Neural cell (in vitro differentiated cells): Measurements from ENCODE around the gene SPTSSA. TPM values are rescaled to one million over a fixed set of nuclear protein-coding genes. Genes with fewer than 3 reads are reported as not detected.

Experiments
- H2AFZ ChIP-seq: fragments of 200-600, 300-800 bp; sonication (generic), shearing (Covaris generic); 2 replicates; pipeline ENCODE4 v1.6.0; 2014; ENCODE audit warnings: low read depth, mild to moderate bottlenecking, antibody characterized with exemption, low read length, moderate library complexity
- H3F3A ChIP-seq: fragments of 200-600 bp; shearing (Covaris generic); 2 replicates; pipeline ENCODE4 v1.6.1; 2016; ENCODE audit warnings: mild to moderate bottlenecking, moderate library complexity, mixed read lengths, antibody characterized with exemption, low read length; ENCODE audit not compliant: insufficient read depth, poor library complexity, severe bottlenecking
- H3K27ac ChIP-seq: fragments of 200-600, 300-800 bp; sonication (generic), shearing (Covaris generic); 2 replicates; pipeline ENCODE4 v1.5.1; 2014; ENCODE audit warnings: mild to moderate bottlenecking, low read length, moderate library complexity
- H3K27me3 ChIP-seq: fragments of 300-800, 200-600 bp; sonication (generic), shearing (Covaris generic); 2 replicates; pipeline ENCODE4 v1.6.0; 2014; ENCODE audit warnings: mild to moderate bottlenecking, low read depth, low read length, moderate library complexity; ENCODE audit not compliant: insufficient read depth
- H3K36me3 ChIP-seq: fragments of 300-800, 200-600 bp; sonication (generic), shearing (Covaris generic); 2 replicates; pipeline ENCODE4 v1.5.1; 2014; ENCODE audit warnings: mild to moderate bottlenecking, antibody characterized with exemption, low read length, moderate library complexity; ENCODE audit not compliant: insufficient read depth
- H3K4me2 ChIP-seq: fragments of 300-800, 200-600 bp; sonication (generic), shearing (Covaris generic); 2 replicates; pipeline ENCODE4 v1.6.0; 2014; ENCODE audit warnings: mild to moderate bottlenecking, low read length
- H3K4me3 ChIP-seq: fragments of 300-800, 200-600 bp; sonication (generic), shearing (Covaris generic); 2 replicates; pipeline ENCODE4 v1.5.1; 2014; ENCODE audit warnings: mild to moderate bottlenecking, low read length, moderate library complexity
- H3K79me2 ChIP-seq: fragments of 200-600 bp; shearing (Covaris generic); replicated peaks from 2 replicates; pipeline ENCODE4 v1.6.0; 2014; ENCODE audit warnings: mild to moderate bottlenecking, low read length, moderate library complexity; ENCODE audit not compliant: insufficient read depth
- H3K9ac ChIP-seq: fragments of 300-800, 200-600 bp; sonication (generic), shearing (Covaris generic); 2 replicates; pipeline ENCODE4 v1.6.1; 2016; ENCODE audit warnings: mild to moderate bottlenecking, low read length, mixed read lengths
- H3K9me2 ChIP-seq: fragments of 200-600 bp; shearing (Covaris generic); 2 replicates; pipeline ENCODE4 v1.6.1; 2016; ENCODE audit warnings: mild to moderate bottlenecking, low read length, mixed read lengths; ENCODE audit not compliant: insufficient read depth
- H3K9me3 ChIP-seq: fragments of 200-600, 300-800 bp; sonication (generic), shearing (Covaris generic); 2 replicates; pipeline ENCODE4 v1.6.1; 2016; ENCODE audit warnings: mild to moderate bottlenecking, mixed run types, low read length, moderate library complexity, mixed read lengths
- H4K20me1 ChIP-seq: fragments of 200-600 bp; shearing (Covaris generic); 2 replicates; pipeline ENCODE4 v1.6.1; 2016; ENCODE audit warnings: mild to moderate bottlenecking, mixed run types; ENCODE audit not compliant: insufficient read depth
- EP300 ChIP-seq: fragments of 450-650 bp; conservative IDR thresholded peaks from 2 replicates; pipeline ENCODE4 v1.6.1; 2014; ENCODE audit warnings: antibody characterized with exemption, mild to moderate bottlenecking, moderate library complexity; ENCODE audit not compliant: poor library complexity, severe bottlenecking
- EZH2 ChIP-seq: fragments of 200-600, 300-800 bp; shearing (Covaris generic), sonication (generic); IDR thresholded peaks from 2 replicates; pipeline ENCODE4 v1.6.1; 2014; ENCODE audit warnings: antibody characterized with exemption, low read length, borderline replicate concordance, mild to moderate bottlenecking; ENCODE audit not compliant: insufficient read depth, poor library complexity, severe bottlenecking
- MXI1 ChIP-seq: fragments of 450-650 bp; conservative IDR thresholded peaks from 2 replicates; pipeline ENCODE4 v1.6.1; 2014; ENCODE audit warnings: antibody characterized with exemption, mild to moderate bottlenecking; ENCODE audit not compliant: poor library complexity, severe bottlenecking
- POLR2AphosphoS5 ChIP-seq: IDR thresholded peaks from 2 replicates; pipeline ENCODE4 v1.6.1; 2012
- RAD21 ChIP-seq: fragments of 450-650 bp; conservative IDR thresholded peaks from 2 replicates; pipeline ENCODE4 v1.6.1; 2014; ENCODE audit warnings: antibody characterized with exemption, mild to moderate bottlenecking, moderate library complexity
- SMC3 ChIP-seq: fragments of 450-650 bp; conservative IDR thresholded peaks from 2 replicates; pipeline ENCODE4 v1.6.1; 2014; ENCODE audit warnings: antibody characterized with exemption, mild to moderate bottlenecking, moderate library complexity; ENCODE audit not compliant: poor library complexity
- TAF1 ChIP-seq: IDR thresholded peaks from 2 replicates; pipeline ENCODE4 v1.6.1; 2012; ENCODE audit warnings: low read depth
- polyA plus RNA-seq: library from polyadenylated mRNA; depleted of rRNA; stranded (reverse); fragments of >200 nt; gene quantifications from 2 replicates; pipeline ENCODE4 v1.2.3, GENCODE V29; 2014
- TF ChIP-seq, protein P1 (sequence below): IDR thresholded peaks from 2 replicates; pipeline ENCODE4 v1.6.1; 2012; ENCODE audit warnings: borderline replicate concordance
- TF ChIP-seq, protein P2 (sequence below): fragments of 450-650 bp; IDR thresholded peaks from 2 replicates; pipeline ENCODE4 v1.5.1; 2014; ENCODE audit warnings: antibody characterized with exemption, mild to moderate bottlenecking, moderate library complexity; ENCODE audit not compliant: poor library complexity, severe bottlenecking

SPTSSA gene
- polyA plus RNA-seq, 1 donor from 2014 or later: 16.0 TPM

GRCh38 chr14:34475163-34475562 lies 13.1 kb upstream of the SPTSSA start:
- H4K20me1 ChIP-seq: no peaks in the 10 kb centered on the region
- H3F3A ChIP-seq: no peaks in the 10 kb centered on the region
- no peaks in the 10 kb centered on the region for H3K9me2 ChIP-seq
- H3K9me3 ChIP-seq: no peaks in the 10 kb centered on the region
- no peak overlapping the region for H2AFZ ChIP-seq
- H3K9ac ChIP-seq: no peak overlapping the region
- H3K79me2 ChIP-seq: no peaks in the 10 kb centered on the region
- no peaks in the 10 kb centered on the region for H3K36me3 ChIP-seq
- TF ChIP-seq SMC3: no peak
- TF ChIP-seq TAF1: no peak
- TF ChIP-seq, protein P1, sequence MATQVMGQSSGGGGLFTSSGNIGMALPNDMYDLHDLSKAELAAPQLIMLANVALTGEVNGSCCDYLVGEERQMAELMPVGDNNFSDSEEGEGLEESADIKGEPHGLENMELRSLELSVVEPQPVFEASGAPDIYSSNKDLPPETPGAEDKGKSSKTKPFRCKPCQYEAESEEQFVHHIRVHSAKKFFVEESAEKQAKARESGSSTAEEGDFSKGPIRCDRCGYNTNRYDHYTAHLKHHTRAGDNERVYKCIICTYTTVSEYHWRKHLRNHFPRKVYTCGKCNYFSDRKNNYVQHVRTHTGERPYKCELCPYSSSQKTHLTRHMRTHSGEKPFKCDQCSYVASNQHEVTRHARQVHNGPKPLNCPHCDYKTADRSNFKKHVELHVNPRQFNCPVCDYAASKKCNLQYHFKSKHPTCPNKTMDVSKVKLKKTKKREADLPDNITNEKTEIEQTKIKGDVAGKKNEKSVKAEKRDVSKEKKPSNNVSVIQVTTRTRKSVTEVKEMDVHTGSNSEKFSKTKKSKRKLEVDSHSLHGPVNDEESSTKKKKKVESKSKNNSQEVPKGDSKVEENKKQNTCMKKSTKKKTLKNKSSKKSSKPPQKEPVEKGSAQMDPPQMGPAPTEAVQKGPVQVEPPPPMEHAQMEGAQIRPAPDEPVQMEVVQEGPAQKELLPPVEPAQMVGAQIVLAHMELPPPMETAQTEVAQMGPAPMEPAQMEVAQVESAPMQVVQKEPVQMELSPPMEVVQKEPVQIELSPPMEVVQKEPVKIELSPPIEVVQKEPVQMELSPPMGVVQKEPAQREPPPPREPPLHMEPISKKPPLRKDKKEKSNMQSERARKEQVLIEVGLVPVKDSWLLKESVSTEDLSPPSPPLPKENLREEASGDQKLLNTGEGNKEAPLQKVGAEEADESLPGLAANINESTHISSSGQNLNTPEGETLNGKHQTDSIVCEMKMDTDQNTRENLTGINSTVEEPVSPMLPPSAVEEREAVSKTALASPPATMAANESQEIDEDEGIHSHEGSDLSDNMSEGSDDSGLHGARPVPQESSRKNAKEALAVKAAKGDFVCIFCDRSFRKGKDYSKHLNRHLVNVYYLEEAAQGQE: no peak
- no peak for TF ChIP-seq EP300
- TF ChIP-seq MXI1: no peak
- TF ChIP-seq, protein P2, sequence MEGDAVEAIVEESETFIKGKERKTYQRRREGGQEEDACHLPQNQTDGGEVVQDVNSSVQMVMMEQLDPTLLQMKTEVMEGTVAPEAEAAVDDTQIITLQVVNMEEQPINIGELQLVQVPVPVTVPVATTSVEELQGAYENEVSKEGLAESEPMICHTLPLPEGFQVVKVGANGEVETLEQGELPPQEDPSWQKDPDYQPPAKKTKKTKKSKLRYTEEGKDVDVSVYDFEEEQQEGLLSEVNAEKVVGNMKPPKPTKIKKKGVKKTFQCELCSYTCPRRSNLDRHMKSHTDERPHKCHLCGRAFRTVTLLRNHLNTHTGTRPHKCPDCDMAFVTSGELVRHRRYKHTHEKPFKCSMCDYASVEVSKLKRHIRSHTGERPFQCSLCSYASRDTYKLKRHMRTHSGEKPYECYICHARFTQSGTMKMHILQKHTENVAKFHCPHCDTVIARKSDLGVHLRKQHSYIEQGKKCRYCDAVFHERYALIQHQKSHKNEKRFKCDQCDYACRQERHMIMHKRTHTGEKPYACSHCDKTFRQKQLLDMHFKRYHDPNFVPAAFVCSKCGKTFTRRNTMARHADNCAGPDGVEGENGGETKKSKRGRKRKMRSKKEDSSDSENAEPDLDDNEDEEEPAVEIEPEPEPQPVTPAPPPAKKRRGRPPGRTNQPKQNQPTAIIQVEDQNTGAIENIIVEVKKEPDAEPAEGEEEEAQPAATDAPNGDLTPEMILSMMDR: no peak
- TF ChIP-seq RAD21: no peak
- TF ChIP-seq EZH2: no peak
- TF ChIP-seq POLR2AphosphoS5: no peak
- no peak overlapping the region for H3K4me2 ChIP-seq
- no peak overlapping the region for H3K27ac ChIP-seq
- H3K4me3 ChIP-seq: no peak overlapping the region
- no peaks in the 10 kb centered on the region for H3K27me3 ChIP-seq

- no peak overlapping the region for H2AFZ ChIP-seq
- H3K27me3 ChIP-seq: no peaks in the 10 kb centered on the region
- no peak overlapping the region for H3K27ac ChIP-seq
- no peak overlapping the region for H3K4me2 ChIP-seq
- H3F3A ChIP-seq: no peaks in the 10 kb centered on the region
- H4K20me1 ChIP-seq: no peaks in the 10 kb centered on the region
- no peak overlapping the region for H3K4me3 ChIP-seq
- no peaks in the 10 kb centered on the region for H3K79me2 ChIP-seq
- H3K36me3 ChIP-seq: no peaks in the 10 kb centered on the region
- no peaks in the 10 kb centered on the region for H3K9me3 ChIP-seq
- TF ChIP-seq, protein P1: no peak
- TF ChIP-seq EZH2: no peak
- TF ChIP-seq EP300: no peak
- no peak for TF ChIP-seq MXI1
- no peak for TF ChIP-seq SMC3
- TF ChIP-seq POLR2AphosphoS5: no peak
- no peak for TF ChIP-seq RAD21
- TF ChIP-seq, protein P2: no peak
- TF ChIP-seq TAF1: no peak
- H3K9ac ChIP-seq: no peak overlapping the region
- H3K9me2 ChIP-seq: no peaks in the 10 kb centered on the region
These were observed 12.2 kb upstream of the SPTSSA start for GRCh38 chr14:34474187-34474679.
